PC-3 (cell line): ENCODE measurements around the gene LIPT2. TPM values are rescaled to one million over a fixed set of nuclear protein-coding genes. Genes with fewer than 3 reads are reported as not detected.

Source experiments
- ATAC-seq: fragments of 200-7000 bp; cut with Tn5 transposase; 2 replicates; pipeline ENCODE4 v1.9.1; 2020; ENCODE audit warnings: mild to moderate bottlenecking, moderate library complexity
- BruUV-seq: library from RNA; stranded (reverse); fragments of 400-500 nt; replicated peaks from 2 replicates; lab custom pipeline; 2021; lab: Mats Ljungman, UMichigan
- CTCF ChIA-PET: fragments of 300-600 bp; sonication (Branson Sonifier 250); formaldehyde crosslinking; loops from one replicate; lab custom pipeline; 2022; ENCODE audit warnings: antibody characterized with exemption; lab: Charles Lee
- POLR2A ChIA-PET: fragments of 300-600 bp; sonication (Branson Sonifier 250); formaldehyde crosslinking; loops from one replicate; lab custom pipeline; 2022; ENCODE audit warnings: antibody characterized with exemption; ENCODE audit not compliant: unreplicated experiment; lab: Charles Lee
- DNase-seq: peaks from one replicate; pipeline ENCODE4 v3.0.0-alpha.2; 2015
- H2AFZ ChIP-seq: fragments of 300-600 bp; sonication (generic); 2 replicates; pipeline ENCODE4 v1.6.0; 2016; ENCODE audit warnings: antibody characterized with exemption, low read length
- H3F3A ChIP-seq: fragments of 300-600 bp; sonication (generic); one replicate; pipeline ENCODE4 v1.6.0; 2017; ENCODE audit warnings: antibody characterized with exemption, low read length, control low read depth, mild to moderate bottlenecking; ENCODE audit not compliant: unreplicated experiment
- H3K27ac ChIP-seq: fragments of 300-600 bp; sonication (generic); 2 replicates; pipeline ENCODE4 v1.5.1; 2016; ENCODE audit warnings: mild to moderate bottlenecking, low read length
- H3K27me3 ChIP-seq: fragments of 300-600 bp; sonication (generic); 2 replicates; pipeline ENCODE4 v1.6.1; 2016; ENCODE audit warnings: low read length, mixed read lengths
- H3K36me3 ChIP-seq: fragments of 300-600 bp; sonication (generic); 2 replicates; pipeline ENCODE4 v1.6.1; 2016; ENCODE audit warnings: low read depth, mixed run types, low read length, mixed read lengths
- H3K4me1 ChIP-seq: fragments of 300-600 bp; sonication (generic); 2 replicates; pipeline ENCODE4 v1.5.1; 2016; ENCODE audit warnings: low read length; ENCODE audit not compliant: insufficient read depth
- H3K4me2 ChIP-seq: fragments of 300-600 bp; sonication (generic); 2 replicates; pipeline ENCODE4 v1.6.0; 2016; ENCODE audit warnings: low read length
- H3K4me3 ChIP-seq: fragments of 300-600 bp; sonication (generic); 2 replicates; pipeline ENCODE4 v1.5.1; 2016; ENCODE audit warnings: mild to moderate bottlenecking, low read length, mixed read lengths
- H3K79me2 ChIP-seq: fragments of 300-600 bp; sonication (generic); 2 replicates; pipeline ENCODE4 v1.6.1; 2017; ENCODE audit warnings: low read length, mixed read lengths
- H3K9ac ChIP-seq: fragments of 300-600 bp; sonication (generic); 2 replicates; pipeline ENCODE4 v1.6.0; 2016; ENCODE audit warnings: mild to moderate bottlenecking, low read length
- H3K9me2 ChIP-seq: fragments of 300-600 bp; sonication (generic); replicated peaks from 2 replicates; pipeline ENCODE4 v1.6.1; 2016; ENCODE audit warnings: mixed run types, low read length, mixed read lengths
- H3K9me3 ChIP-seq: fragments of 300-600 bp; sonication (generic); 2 replicates; pipeline ENCODE4 v1.6.1; 2016; ENCODE audit warnings: low read length, mixed read lengths
- H4K20me1 ChIP-seq: fragments of 300-600 bp; sonication (generic); 2 replicates; pipeline ENCODE4 v1.6.1; 2016; ENCODE audit warnings: low read length, mixed read lengths
- EZH2 ChIP-seq: fragments of 300-600 bp; sonication (generic); IDR thresholded peaks from one replicate; pipeline ENCODE4 v1.6.1; 2017; ENCODE audit warnings: antibody characterized with exemption, mild to moderate bottlenecking, low read length; ENCODE audit not compliant: unreplicated experiment
- EZH2phosphoT487 ChIP-seq: fragments of 300-600 bp; sonication (generic); IDR thresholded peaks from 2 replicates; pipeline ENCODE4 v1.6.1; 2018; ENCODE audit warnings: mild to moderate bottlenecking, antibody characterized with exemption, low read length, borderline replicate concordance
- intact Hi-C: fragments of 100-400 bp; cut with micrococcal nuclease; formaldehyde crosslinking; loops from 2 replicates; pipeline ENCODE4 v1.9.0; 2023
- total RNA-seq: library from RNA; depleted of rRNA; stranded (reverse); fragments of >200 nt; gene quantifications from 2 replicates; pipeline ENCODE4 v1.2.3, GENCODE V29; 2014
- TF ChIP-seq, protein P1 (sequence below): fragments of 300-600 bp; sonication (generic); conservative IDR thresholded peaks from 2 replicates; pipeline ENCODE4 v1.5.1; 2017; ENCODE audit warnings: antibody characterized with exemption, low read depth, mild to moderate bottlenecking, low read length

Gene LIPT2
- total RNA-seq, 1 experiment from 2014 or later, result 11.3 TPM

GRCh38 chr11:74476536-74476935 is 17.0 kb downstream of the LIPT2 start:
- Histone ChIP-seq H3K4me2 (no peak overlapping the region), H3K9me3 (no peaks in the 10 kb centered on the region), H4K20me1 (no peaks in the 10 kb centered on the region), H3K9me2 (0 out of 2 replicates have a peak, but pooled peaks cover 2% of the 10 kb centered on the region), H3K79me2 (no peaks in the 10 kb centered on the region), H3K4me1 (peaks cover 8% of the 10 kb centered on the region), H2AFZ (no peak overlapping the region), H3K36me3 (no peaks in the 10 kb centered on the region), H3K27me3 (no peaks in the 10 kb centered on the region), H3F3A (no peaks in the 10 kb centered on the region), H3K4me3 (no peak overlapping the region), H3K27ac (no peak overlapping the region), H3K9ac (no peak overlapping the region)
- intact Hi-C loops, result no loop called here
- CTCF ChIA-PET, result interaction anchor here (0.6 kb wide), 1 partner anchor 1119 kb away, joined by 11 read pairs; no protein-coding TSS in a partner anchor
- TF ChIP-seq EZH2phosphoT487 (no peak), EZH2 (no peak)
- TF ChIP-seq, protein P1, sequence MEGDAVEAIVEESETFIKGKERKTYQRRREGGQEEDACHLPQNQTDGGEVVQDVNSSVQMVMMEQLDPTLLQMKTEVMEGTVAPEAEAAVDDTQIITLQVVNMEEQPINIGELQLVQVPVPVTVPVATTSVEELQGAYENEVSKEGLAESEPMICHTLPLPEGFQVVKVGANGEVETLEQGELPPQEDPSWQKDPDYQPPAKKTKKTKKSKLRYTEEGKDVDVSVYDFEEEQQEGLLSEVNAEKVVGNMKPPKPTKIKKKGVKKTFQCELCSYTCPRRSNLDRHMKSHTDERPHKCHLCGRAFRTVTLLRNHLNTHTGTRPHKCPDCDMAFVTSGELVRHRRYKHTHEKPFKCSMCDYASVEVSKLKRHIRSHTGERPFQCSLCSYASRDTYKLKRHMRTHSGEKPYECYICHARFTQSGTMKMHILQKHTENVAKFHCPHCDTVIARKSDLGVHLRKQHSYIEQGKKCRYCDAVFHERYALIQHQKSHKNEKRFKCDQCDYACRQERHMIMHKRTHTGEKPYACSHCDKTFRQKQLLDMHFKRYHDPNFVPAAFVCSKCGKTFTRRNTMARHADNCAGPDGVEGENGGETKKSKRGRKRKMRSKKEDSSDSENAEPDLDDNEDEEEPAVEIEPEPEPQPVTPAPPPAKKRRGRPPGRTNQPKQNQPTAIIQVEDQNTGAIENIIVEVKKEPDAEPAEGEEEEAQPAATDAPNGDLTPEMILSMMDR, result no peak
- no TSS peak for BruUV-seq
- DNase-seq (no peak), ATAC-seq (no peak)
- POLR2A ChIA-PET, result no interaction called here

- Histone ChIP-seq H3K36me3 (no peaks in the 10 kb centered on the region), H4K20me1 (no peaks in the 10 kb centered on the region), H3K9me2 (0 out of 2 replicates have a peak, but pooled peaks cover 2% of the 10 kb centered on the region), H3K79me2 (no peaks in the 10 kb centered on the region), H3K4me2 (no peak overlapping the region), H3K27me3 (no peaks in the 10 kb centered on the region), H3F3A (no peaks in the 10 kb centered on the region), H3K4me3 (no peak overlapping the region), H3K9me3 (no peaks in the 10 kb centered on the region), H3K27ac (no peak overlapping the region), H2AFZ (no peak overlapping the region), H3K4me1 (peaks cover 3% of the 10 kb centered on the region), H3K9ac (no peak overlapping the region)
- ChIA-PET CTCF (no interaction called here), POLR2A (no interaction called here)
- DNase-seq (no peak), ATAC-seq (no peak)
- TF ChIP-seq, protein P1, result no peak
- TF ChIP-seq EZH2, result no peak
- TF ChIP-seq EZH2phosphoT487, result no peak
- no TSS peak for BruUV-seq
- intact Hi-C loops, result no loop called here
Observed at GRCh38 chr11:74474316-74474715, 19.2 kb downstream of the LIPT2 start.

DNA sequence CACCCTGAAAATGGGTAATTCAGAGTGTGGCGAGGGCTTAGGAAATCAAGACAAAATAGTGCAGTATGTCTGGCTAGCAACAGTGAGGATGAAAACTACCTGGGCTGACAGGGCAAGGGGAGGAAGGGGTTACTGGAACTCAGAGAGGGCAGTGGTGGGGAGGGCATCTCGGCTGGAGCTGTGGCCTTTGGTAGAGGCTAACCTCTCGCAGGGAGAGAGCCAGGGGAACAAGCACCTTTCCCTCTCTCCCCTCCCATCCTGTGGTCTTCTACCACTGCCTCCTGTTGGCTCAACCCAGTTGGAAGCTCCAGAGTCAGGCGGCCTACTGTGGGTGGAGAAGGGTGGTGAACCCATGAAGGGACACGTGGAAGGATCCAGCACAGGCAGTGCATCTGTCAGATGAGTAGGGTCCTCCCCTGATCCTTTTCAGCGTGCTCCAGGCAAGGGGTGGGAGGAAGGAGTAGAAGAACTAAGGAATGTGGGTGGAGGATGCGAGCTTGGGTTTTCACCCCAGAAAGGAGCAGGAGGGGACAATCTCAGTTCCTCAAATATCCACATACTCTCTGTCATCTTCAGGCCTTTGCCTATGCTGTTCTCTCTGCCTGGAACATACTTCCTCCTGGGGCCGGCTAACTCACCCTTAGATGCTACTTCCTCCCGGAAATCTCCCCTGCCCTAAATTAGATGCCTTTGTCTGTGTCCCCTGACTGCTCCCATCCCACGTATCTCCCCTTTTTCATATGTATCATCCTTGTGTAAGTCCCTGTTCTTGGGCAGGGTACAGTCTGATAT is 19.9 kb downstream of the LIPT2 start:
- H3K9ac ChIP-seq, result no peak overlapping the region
- H4K20me1 ChIP-seq, result no peaks in the 10 kb centered on the region
- H3K4me3 ChIP-seq, result no peak overlapping the region
- TF ChIP-seq EZH2 (no peak), EZH2phosphoT487 (no peak)
- TF ChIP-seq, protein P1, result no peak
- H3F3A ChIP-seq, result no peaks in the 10 kb centered on the region
- no peaks in the 10 kb centered on the region for H3K4me1 ChIP-seq
- POLR2A ChIA-PET, result no interaction called here
- CTCF ChIA-PET, result no interaction called here
- no peaks in the 10 kb centered on the region for H3K36me3 ChIP-seq
- BruUV-seq, result no TSS peak
- no peak overlapping the region for H2AFZ ChIP-seq
- H3K27me3 ChIP-seq, result no peaks in the 10 kb centered on the region
- H3K27ac ChIP-seq, result no peak overlapping the region
- H3K4me2 ChIP-seq, result no peak overlapping the region
- no peak for ATAC-seq
- H3K79me2 ChIP-seq, result no peaks in the 10 kb centered on the region
- no peak for DNase-seq
- H3K9me2 ChIP-seq, result 0 out of 2 replicates have a peak, but pooled peaks cover 2% of the 10 kb centered on the region
- intact Hi-C loops, result no loop called here
- no peaks in the 10 kb centered on the region for H3K9me3 ChIP-seq
